A673 (cell line): Measurements from ENCODE around the gene AK5. TPM values are rescaled to one million over a fixed set of nuclear protein-coding genes. Genes with fewer than 3 reads are reported as not detected.

ENCODE experiments used
- BruUV-seq: library from RNA; stranded (reverse); fragments of 400-500 nt; replicated peaks from 2 replicates; lab custom pipeline; 2021; lab: Mats Ljungman, UMichigan
- CTCF ChIA-PET: fragments of 300-600 bp; sonication (Branson Sonifier 250); formaldehyde crosslinking; loops from one replicate; lab custom pipeline; 2022; ENCODE audit warnings: antibody characterized with exemption; lab: Charles Lee
- POLR2A ChIA-PET: fragments of 300-600 bp; sonication (Branson Sonifier 250); formaldehyde crosslinking; loops from one replicate; lab custom pipeline; 2022; ENCODE audit warnings: antibody characterized with exemption; ENCODE audit not compliant: low non-redundant PET; lab: Charles Lee
- DNase-seq: peaks from one replicate; pipeline ENCODE4 v3.0.0-alpha.2; 2015; ENCODE audit warnings: low spot score
- H3K27ac ChIP-seq: fragments of 200-600 bp; sonication (generic); 2 replicates; pipeline ENCODE4 v1.5.1; 2016; ENCODE audit warnings: mixed run types, low read depth, mild to moderate bottlenecking, mixed read lengths, antibody characterized with exemption, low read length; ENCODE audit not compliant: poor library complexity, severe bottlenecking
- H3K27me3 ChIP-seq: fragments of 200-600 bp; sonication (generic); replicated peaks from 2 replicates; pipeline ENCODE4 v1.6.1; 2017; ENCODE audit warnings: mixed run types, low read depth, mild to moderate bottlenecking, mixed read lengths, antibody characterized with exemption, low read length; ENCODE audit not compliant: insufficient read depth, poor library complexity
- H3K36me3 ChIP-seq: fragments of 200-600 bp; sonication (generic); 2 replicates; pipeline ENCODE4 v1.6.1; 2016; ENCODE audit warnings: mixed run types, mild to moderate bottlenecking, mixed read lengths, antibody characterized with exemption, low read length; ENCODE audit not compliant: insufficient read depth, poor library complexity, severe bottlenecking
- H3K4me1 ChIP-seq: fragments of 200-600 bp; sonication (generic); 2 replicates; pipeline ENCODE4 v1.6.1; 2017; ENCODE audit warnings: mixed run types, mild to moderate bottlenecking, mixed read lengths, antibody characterized with exemption, low read length; ENCODE audit not compliant: insufficient read depth, poor library complexity, severe bottlenecking
- H3K4me3 ChIP-seq: fragments of 200-600 bp; sonication (generic); 2 replicates; pipeline ENCODE4 v1.5.1; 2016; ENCODE audit warnings: low read depth, mixed run types, mild to moderate bottlenecking, mixed read lengths, low read length; ENCODE audit not compliant: poor library complexity, severe bottlenecking
- H3K9me3 ChIP-seq: fragments of 200-600 bp; sonication (generic); 2 replicates; pipeline ENCODE4 v1.6.1; 2016; ENCODE audit warnings: mixed run types, low read depth, mild to moderate bottlenecking, mixed read lengths, antibody characterized with exemption, low read length; ENCODE audit not compliant: poor library complexity, severe bottlenecking
- CTCF ChIP-seq: fragments of 300-800, 200-600 bp; sonication (generic); conservative IDR thresholded peaks from 2 replicates; pipeline ENCODE4 v1.5.1; 2017; ENCODE audit warnings: low read depth, mild to moderate bottlenecking, antibody characterized with exemption, low read length, moderate library complexity, mixed read lengths
- EZH2 ChIP-seq: fragments of 200-600 bp; sonication (generic); IDR thresholded peaks from 2 replicates; pipeline ENCODE4 v1.6.1; 2017; ENCODE audit warnings: borderline replicate concordance, low read depth, mild to moderate bottlenecking, mixed read lengths, antibody characterized with exemption, low read length; ENCODE audit not compliant: poor library complexity, severe bottlenecking
- intact Hi-C: fragments of 100-400 bp; cut with micrococcal nuclease; formaldehyde crosslinking; loops from one replicate; pipeline ENCODE4 v1.10.0; 2022; ENCODE audit not compliant: unreplicated experiment
- total RNA-seq: library from RNA; stranded (reverse); gene quantifications from 2 replicates; pipeline ENCODE4 v1.2.3, GENCODE V29; 2021

Gene AK5
- total RNA-seq, 1 experiment from 2014 or later, result 0.47 TPM

GRCh38 chr1:77558591-77559164 is 276.9 kb downstream of the AK5 start:
- H3K27ac ChIP-seq, result no peak overlapping the region
- POLR2A ChIA-PET, result interaction anchor here (0.6 kb wide), 1 partner anchor 10 kb away, joined by 8 read pairs; no protein-coding TSS in a partner anchor
- no TSS peak for BruUV-seq

DNA sequence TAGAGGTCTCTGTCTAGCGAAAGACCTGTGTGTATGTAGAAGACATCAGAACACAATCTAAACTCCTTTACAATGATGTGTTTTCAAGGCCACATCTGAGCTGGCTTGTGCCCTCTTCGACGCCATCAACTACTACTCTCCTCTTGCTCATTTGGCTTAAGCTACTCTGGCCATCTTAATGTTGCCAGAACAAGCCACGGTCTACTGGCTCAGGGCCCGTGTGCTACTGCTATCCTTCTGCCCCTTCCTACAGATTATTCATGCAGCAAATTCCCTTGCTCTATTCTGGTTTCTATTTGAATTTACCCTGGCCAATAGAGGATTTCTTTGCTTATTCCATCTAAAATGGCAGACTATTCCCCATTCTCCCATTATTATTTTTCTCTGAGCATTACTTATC is 278.9 kb downstream of the AK5 start:
- CTCF ChIA-PET, result no interaction called here
- no TSS peak for BruUV-seq
- no peak overlapping the region for H3K4me3 ChIP-seq
- TF ChIP-seq EZH2 (no peak), CTCF (no peak)
- POLR2A ChIA-PET, result no interaction called here
- intact Hi-C loops, result loop anchor here (10.0 kb wide), 1 partner anchor 124 kb away; the partner anchor contains the start of gene ZZZ3
- peaks cover 20% of the 10 kb centered on the region for H3K4me1 ChIP-seq
- no peaks in the 10 kb centered on the region for H3K27me3 ChIP-seq
- H3K36me3 ChIP-seq, result peaks cover 13% of the 10 kb centered on the region
- no peak for DNase-seq
- H3K27ac ChIP-seq, result no peak overlapping the region
- no peaks in the 10 kb centered on the region for H3K9me3 ChIP-seq

More at GRCh38 chr1:77558591-77559164, 276.9 kb downstream of the AK5 start:
- no peak overlapping the region for H3K4me3 ChIP-seq
- DNase-seq, result no peak
- intact Hi-C loops, result no loop called here
- CTCF ChIA-PET, result no interaction called here
- no peak for TF ChIP-seq CTCF
- no peak for TF ChIP-seq EZH2
- peaks cover 3% of the 10 kb centered on the region for H3K4me1 ChIP-seq
- no peaks in the 10 kb centered on the region for H3K36me3 ChIP-seq
- H3K27me3 ChIP-seq, result no peaks in the 10 kb centered on the region
- H3K9me3 ChIP-seq, result no peaks in the 10 kb centered on the region

- H3K4me3 ChIP-seq, result no peak overlapping the region
- POLR2A ChIA-PET, result no interaction called here
- H3K36me3 ChIP-seq, result peaks cover 24% of the 10 kb centered on the region
- CTCF ChIA-PET, result no interaction called here
- BruUV-seq, result no TSS peak
- DNase-seq, result no peak
- H3K27ac ChIP-seq, result no peak overlapping the region
- H3K4me1 ChIP-seq, result peaks cover 27% of the 10 kb centered on the region
- H3K27me3 ChIP-seq, result no peaks in the 10 kb centered on the region
- TF ChIP-seq EZH2 (no peak), CTCF (no peak)
- H3K9me3 ChIP-seq, result no peaks in the 10 kb centered on the region
- intact Hi-C loops, result loop anchor here (10.0 kb wide), 1 partner anchor 122 kb away; the partner anchor contains the start of gene ZZZ3
Measured at GRCh38 chr1:77562596-77563150, 280.9 kb downstream of the AK5 start.
